PC-9 (cell line): ENCODE data around the gene ATP5MC3. TPM values are rescaled to one million over a fixed set of nuclear protein-coding genes. Genes with fewer than 3 reads are reported as not detected.

Experiments
- BruUV-seq: library from RNA; stranded (reverse); fragments of 400-500 nt; replicated peaks from 2 replicates; lab custom pipeline; 2021; lab: Mats Ljungman, UMichigan
- CTCF ChIA-PET: fragments of 300-600 bp; sonication (Branson Sonifier 250); formaldehyde crosslinking; loops from one replicate; lab custom pipeline; 2022; ENCODE audit warnings: antibody characterized with exemption; lab: Charles Lee
- POLR2A ChIA-PET: fragments of 300-600 bp; sonication (Branson Sonifier 250); formaldehyde crosslinking; loops from one replicate; lab custom pipeline; 2022; ENCODE audit warnings: antibody characterized with exemption; ENCODE audit not compliant: unreplicated experiment; lab: Charles Lee
- DNase-seq, 2 experiments: peaks; one replicate each; pipeline versions ENCODE4 v3.0.0 to v3.0.0-alpha.2; 2015 to 2022; ENCODE audit warnings: mixed read lengths in 1 of 2
- H2AFZ ChIP-seq: fragments of 200-600 bp; sonication (generic); 2 replicates; pipeline ENCODE4 v1.8.1; 2017; ENCODE audit warnings: antibody characterized with exemption
- H3F3A ChIP-seq: fragments of 200-600 bp; sonication (generic); 2 replicates; pipeline ENCODE4 v1.8.1; 2017; ENCODE audit warnings: antibody characterized with exemption, mild to moderate bottlenecking, low read depth; ENCODE audit not compliant: insufficient read depth
- H3K27ac ChIP-seq: fragments of 200-600 bp; sonication (generic); 2 replicates; pipeline ENCODE4 v1.6.1; 2016; ENCODE audit warnings: mixed run types
- H3K27me3 ChIP-seq: fragments of 200-600 bp; sonication (generic); 2 replicates; pipeline ENCODE4 v1.6.1; 2016; ENCODE audit warnings: low read depth, mixed run types; ENCODE audit not compliant: insufficient read depth
- H3K36me3 ChIP-seq: fragments of 200-600 bp; sonication (generic); 2 replicates; pipeline ENCODE4 v1.6.1; 2016; ENCODE audit warnings: low read depth, mixed run types
- H3K4me1 ChIP-seq: fragments of 200-600 bp; sonication (generic); replicated peaks from 2 replicates; pipeline ENCODE4 v1.6.1; 2016; ENCODE audit warnings: mixed run types; ENCODE audit not compliant: insufficient read depth
- H3K4me2 ChIP-seq: fragments of 200-600 bp; sonication (generic); 2 replicates; pipeline ENCODE4 v1.6.1; 2017; ENCODE audit warnings: mixed run types
- H3K4me3 ChIP-seq: fragments of 200-600 bp; sonication (generic); 2 replicates; pipeline ENCODE4 v1.6.1; 2016; ENCODE audit warnings: mixed run types
- H3K79me2 ChIP-seq: fragments of 200-600 bp; sonication (generic); 2 replicates; pipeline ENCODE4 v1.6.1; 2017; ENCODE audit warnings: low read depth, mixed run types
- H3K9me2 ChIP-seq: fragments of 200-600 bp; sonication (generic); 2 replicates; pipeline ENCODE4 v1.8.1; 2017; ENCODE audit warnings: mild to moderate bottlenecking; ENCODE audit not compliant: insufficient read depth
- H3K9me3 ChIP-seq: fragments of 200-600 bp; sonication (generic); 2 replicates; pipeline ENCODE4 v1.8.1; 2016; ENCODE audit warnings: low read depth; ENCODE audit not compliant: insufficient read depth
- H4K20me1 ChIP-seq: fragments of 200-600 bp; sonication (generic); 2 replicates; pipeline ENCODE4 v1.8.1; 2017; ENCODE audit not compliant: insufficient read depth
- CTCF ChIP-seq: fragments of 200-600 bp; sonication (generic); conservative IDR thresholded peaks from 2 replicates; pipeline ENCODE4 v1.6.1; 2017; ENCODE audit warnings: mixed run types, antibody characterized with exemption, mild to moderate bottlenecking, moderate library complexity
- EZH2 ChIP-seq: fragments of 200-600 bp; sonication (generic); IDR thresholded peaks from 2 replicates; pipeline ENCODE4 v1.8.0; 2017; ENCODE audit warnings: antibody characterized with exemption, low read depth
- intact Hi-C: fragments of 100-400 bp; cut with micrococcal nuclease; formaldehyde crosslinking; loops from one replicate; pipeline ENCODE4 v1.10.0; 2022; ENCODE audit not compliant: unreplicated experiment
- total RNA-seq: library from RNA; stranded (reverse); gene quantifications from 2 replicates; pipeline ENCODE4 v1.2.3, GENCODE V29; 2021

ATP5MC3 gene
- total RNA-seq, 1 experiment from 2014 or later: 528 TPM

DNA sequence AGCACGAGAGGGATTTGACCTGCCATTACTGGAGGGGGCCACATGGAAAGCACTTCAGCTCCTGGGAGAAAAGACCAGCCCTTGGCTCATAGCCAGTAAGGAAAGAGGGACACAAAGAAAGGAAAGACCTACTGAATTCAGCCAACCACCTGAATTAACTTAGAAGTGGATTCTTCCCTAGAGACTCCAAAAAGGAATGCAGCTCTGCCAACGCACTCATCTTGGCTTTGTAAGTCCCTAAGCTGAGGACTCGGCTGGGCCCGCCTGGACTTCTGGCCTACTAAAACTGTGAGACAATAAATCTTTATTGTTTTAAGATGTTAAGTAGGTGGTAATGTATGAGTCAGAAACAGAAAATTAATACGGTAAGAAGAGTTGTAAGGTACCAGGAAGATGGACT lies 25.0 kb downstream of the ATP5MC3 start:
- Histone ChIP-seq H3K79me2 (peaks cover 94% of the 10 kb centered on the region), H3K9me2 (no peaks in the 10 kb centered on the region; the same call in 1 of the 2 replicates), H3K27me3 (no peaks in the 10 kb centered on the region), H3K4me2 (no peak overlapping the region), H3K4me1 (peaks cover 25% of the 10 kb centered on the region), H3K9me3 (no peaks in the 10 kb centered on the region), H3K36me3 (no peaks in the 10 kb centered on the region), H2AFZ (no peak overlapping the region), H3F3A (peaks cover 17% of the 10 kb centered on the region), H3K27ac (no peak overlapping the region), H3K4me3 (no peak overlapping the region), H4K20me1 (peaks cover 67% of the 10 kb centered on the region)
- ChIA-PET POLR2A (no interaction called here), CTCF (no interaction called here)
- intact Hi-C loops: loop anchor here (2.0 kb wide), 1 partner anchor 76 kb away; no protein-coding TSS in a partner anchor
- DNase-seq: no peak
- no peak for TF ChIP-seq CTCF
- BruUV-seq: no TSS peak

GRCh38 chr2:175154661-175155082 lies 26.8 kb downstream of the ATP5MC3 start:
- POLR2A ChIA-PET: no interaction called here
- Histone ChIP-seq H3K4me3 (no peak overlapping the region), H3K9me3 (no peaks in the 10 kb centered on the region), H3K4me1 (peaks cover 25% of the 10 kb centered on the region), H3K27me3 (no peaks in the 10 kb centered on the region), H3K27ac (peak overlapping the region; percentile 55), H3K36me3 (0 out of 2 replicates have a peak, but pooled peaks cover 8% of the 10 kb centered on the region), H2AFZ (no peak overlapping the region), H3K4me2 (peak overlapping the region; percentile 43), H4K20me1 (peaks cover 61% of the 10 kb centered on the region), H3F3A (peaks cover 21% of the 10 kb centered on the region), H3K9me2 (no peaks in the 10 kb centered on the region; the same call in 1 of the 2 replicates), H3K79me2 (peaks cover 91% of the 10 kb centered on the region)
- intact Hi-C loops: loop anchor here (1.0 kb wide), 1 partner anchor 13 kb away; no protein-coding TSS in a partner anchor
- TF ChIP-seq EZH2 (no peak), CTCF (no peak)
- no TSS peak for BruUV-seq
- peak in 1 of 2 experiments; percentile 92 for DNase-seq
- CTCF ChIA-PET: no interaction called here

GRCh38 chr2:175152242-175152641 lies 29.3 kb downstream of the ATP5MC3 start:
- no peak for DNase-seq
- no peak for TF ChIP-seq CTCF
- no peak for TF ChIP-seq EZH2
- Histone ChIP-seq H3K4me2 (no peak overlapping the region), H3K9me3 (no peaks in the 10 kb centered on the region), H3K9me2 (no peaks in the 10 kb centered on the region; the same call in 1 of the 2 replicates), H3K36me3 (peaks cover 9% of the 10 kb centered on the region), H3F3A (peaks cover 21% of the 10 kb centered on the region), H3K4me3 (no peak overlapping the region), H2AFZ (no peak overlapping the region), H3K4me1 (peaks cover 25% of the 10 kb centered on the region), H3K27ac (no peak overlapping the region), H3K27me3 (no peaks in the 10 kb centered on the region), H3K79me2 (peaks cover 91% of the 10 kb centered on the region), H4K20me1 (peaks cover 68% of the 10 kb centered on the region)
- intact Hi-C loops: no loop called here
- no TSS peak for BruUV-seq
- ChIA-PET CTCF (no interaction called here), POLR2A (no interaction called here)
